ENCODE results near the gene VWA5B2. TPM values are rescaled to one million over a fixed set of nuclear protein-coding genes. Genes with fewer than 3 reads are reported as not detected.

VWA5B2 gene
- total RNA-seq, 1 experiment from 2014 or later: 0.44 TPM

- TF ChIP-seq E2F4 (CRISPR knock-in tag; IDR thresholded peaks at IDR 0.05; ENCODE audit: borderline replicate concordance, low read depth): no peak
- no peak for TF ChIP-seq HMGA2 (CRISPR knock-in tag; IDR thresholded peaks at IDR 0.05)
- no peak for TF ChIP-seq ZSCAN18 (CRISPR knock-in tag; IDR thresholded peaks at IDR 0.05)
- no peak for TF ChIP-seq CREM (CRISPR knock-in tag; IDR thresholded peaks at IDR 0.05)
These were observed 11.2 kb downstream of the VWA5B2 start (continued) for GRCh38 chr3:184240384-184241140.

- DNase-seq (ENCODE audit: low spot score): no peak
- Mint-ChIP-seq H3K9me3 (no peaks in the 10 kb centered on the region), H3K36me3 (peaks cover 21% of the 10 kb centered on the region), H3K4me3 (peak overlapping the region; percentile 12; the same call in 1 of the 2 replicates), H3K27ac (no peak overlapping the region), H3K4me1 (peaks cover 3% of the 10 kb centered on the region; the same call in 1 of the 2 replicates), H3K27me3 (ENCODE audit: low read depth) (peaks cover 3% of the 10 kb centered on the region)
- POLR2A ChIA-PET: interaction anchor here (0.6 to 2.0 kb wide), 4 partner anchors 14 to 55 kb away, joined by 3 to 6 read pairs (median 5); partner anchors contain the start of genes ABCF3 and CAMK2N2
- peak; percentile 16 for ATAC-seq
- CTCF ChIA-PET: interaction anchor here (1.0 to 7.5 kb wide), 6 partner anchors 9 to 345 kb away, joined by 3 to 88 read pairs (median 6); partner anchors contain the start of genes CAMK2N2, EEF1AKMT4 and VWA5B2
- TF ChIP-seq STAT6 (CRISPR knock-in tag; conservative IDR thresholded peaks at IDR 0.05; ENCODE audit: low read depth) (no peak), CREM (CRISPR knock-in tag; IDR thresholded peaks at IDR 0.05) (no peak), ESRRA (CRISPR knock-in tag; IDR thresholded peaks at IDR 0.05; ENCODE audit: borderline replicate concordance) (no peak), PRDM15 (CRISPR knock-in tag; IDR thresholded peaks at IDR 0.05) (no peak), OVOL2 (CRISPR knock-in tag; IDR thresholded peaks at IDR 0.05; ENCODE audit: borderline replicate concordance) (no peak), NR2C2 (CRISPR knock-in tag; IDR thresholded peaks at IDR 0.05) (no peak), IRF2 (CRISPR knock-in tag; IDR thresholded peaks at IDR 0.05; ENCODE audit: borderline replicate concordance, low read depth) (no peak), ZNF281 (CRISPR knock-in tag; IDR thresholded peaks at IDR 0.05) (no peak), RORB (CRISPR knock-in tag; IDR thresholded peaks at IDR 0.05) (no peak), E2F1 (CRISPR knock-in tag; IDR thresholded peaks at IDR 0.05) (no peak), ELF4 (CRISPR knock-in tag; IDR thresholded peaks at IDR 0.05; ENCODE audit: low read depth) (no peak), ATF2 (CRISPR knock-in tag; IDR thresholded peaks at IDR 0.05; ENCODE audit: borderline replicate concordance, low read depth) (no peak)
These were observed 11.7 kb downstream of the VWA5B2 start for GRCh38 chr3:184241141-184241446.

Measured in WTC11 (cell line).